Fibroblast of lung (primary cell): ENCODE data around the gene GCC2. TPM values are rescaled to one million over a fixed set of nuclear protein-coding genes. Genes with fewer than 3 reads are reported as not detected.

Experiments used
- DNase-seq, 2 donors: peaks; one replicate each; pipeline versions ENCODE4 v3.0.0 to v3.0.0-alpha.2; 2010; ENCODE audit warnings: low read depth in 2 of 2
- H2AFZ ChIP-seq: 2 replicates; pipeline ENCODE4 v1.5.1; 2012; ENCODE audit warnings: low read length, control low read depth, inconsistent platforms
- H3K27ac ChIP-seq: 2 replicates; pipeline ENCODE4 v1.5.1; 2011; ENCODE audit warnings: low read length, control low read depth; ENCODE audit not compliant: insufficient read depth
- H3K27me3 ChIP-seq: 2 replicates; pipeline ENCODE4 v1.5.1; 2011; ENCODE audit warnings: mild to moderate bottlenecking, low read length; ENCODE audit not compliant: control insufficient read depth, insufficient read depth
- H3K36me3 ChIP-seq: 2 replicates; pipeline ENCODE4 v1.5.1; 2011; ENCODE audit warnings: low read length; ENCODE audit not compliant: control insufficient read depth, insufficient read depth
- H3K4me1 ChIP-seq: 2 replicates; pipeline ENCODE4 v1.5.1; 2011; ENCODE audit warnings: low read length; ENCODE audit not compliant: control insufficient read depth, insufficient read depth; ENCODE audit errors: extremely low read depth
- H3K4me2 ChIP-seq: 2 replicates; pipeline ENCODE4 v1.5.1; 2011; ENCODE audit warnings: low read length, control low read depth; ENCODE audit not compliant: insufficient read depth; ENCODE audit errors: extremely low read depth
- H3K4me3 ChIP-seq, 4 experiments: fragments of 200-600 bp in 1 of 4; sonication (generic) in 1 of 4; replicated peaks in 1 of 4; 2 replicates each; pipeline ENCODE4 v1.5.1; 2011 to 2016; ENCODE audit warnings: low read length in 4 of 4, low read depth in 3 of 4, mild to moderate bottlenecking in 3 of 4, control low read depth in 2 of 4, inconsistent platforms in 1 of 4, mixed read lengths in 1 of 4; ENCODE audit not compliant: insufficient read depth in 1 of 4; ENCODE audit errors: control extremely low read depth in 1 of 4
- H3K79me2 ChIP-seq: 2 replicates; pipeline ENCODE4 v1.5.1; 2012; ENCODE audit warnings: mild to moderate bottlenecking, low read length, inconsistent platforms; ENCODE audit not compliant: control insufficient read depth, insufficient read depth
- H3K9ac ChIP-seq: 2 replicates; pipeline ENCODE4 v1.5.1; 2011; ENCODE audit warnings: mild to moderate bottlenecking, low read length, control low read depth; ENCODE audit not compliant: insufficient read depth
- H3K9me3 ChIP-seq: 2 replicates; pipeline ENCODE4 v1.5.1; 2012; ENCODE audit warnings: low read depth, low read length; ENCODE audit not compliant: control insufficient read depth, insufficient read depth
- H4K20me1 ChIP-seq: 2 replicates; pipeline ENCODE4 v1.5.1; 2011; ENCODE audit warnings: low read length; ENCODE audit not compliant: control insufficient read depth, insufficient read depth; ENCODE audit errors: extremely low read depth
- CTCF ChIP-seq, 2 donors: IDR thresholded peaks in 1 of 2; conservative IDR thresholded peaks in 1 of 2; 1 replicate in 1 of 2; 2 replicates in 1 of 2; pipeline ENCODE4 v1.5.1; 2011 to 2012; ENCODE audit warnings: low read length in 2 of 2, control low read depth in 1 of 2, inconsistent platforms in 1 of 2, low read depth in 1 of 2, mild to moderate bottlenecking in 1 of 2
- EZH2 ChIP-seq: IDR thresholded peaks from 2 replicates; pipeline ENCODE4 v1.5.1; 2012; ENCODE audit warnings: low read length, control low read depth, mild to moderate bottlenecking; ENCODE audit errors: missing control alignments
- polyA plus RNA-seq, 2 donors: library from polyadenylated mRNA; depleted of rRNA in 1 of 2; stranded (reverse) in 1 of 2; unstranded in 1 of 2; fragments of >200 nt; gene quantifications; 2 replicates each; pipeline ENCODE4 v1.2.1, GENCODE V29; 2011 to 2012; ENCODE audit warnings: missing spikeins in 1 of 2
- total RNA-seq: library from RNA; depleted of rRNA; stranded (reverse); fragments of >200 nt; gene quantifications from 2 replicates; pipeline ENCODE4 v1.2.1, GENCODE V29; 2014

GCC2 gene
- total and polyA plus RNA-seq, 2 donors (not counting 1 experiment from before 2014, with no cell fraction given) = 16.3 to 26.4 TPM

GRCh38 chr2:108409768-108410167, 39.2 kb upstream of the GCC2 start:
- peak; percentile 47 to 78 for DNase-seq
- Histone ChIP-seq H3K27ac (no peak overlapping the region), H3K9me3 (no peaks in the 10 kb centered on the region), H3K79me2 (no peaks in the 10 kb centered on the region), H3K9ac (no peak overlapping the region), H3K4me1 (peaks cover 2% of the 10 kb centered on the region), H3K36me3 (no peaks in the 10 kb centered on the region), H3K27me3 (no peaks in the 10 kb centered on the region), H4K20me1 (no peaks in the 10 kb centered on the region), H2AFZ (no peak overlapping the region), H3K4me2 (no peak overlapping the region), H3K4me3 (no peak overlapping the region)
- TF ChIP-seq EZH2 = no peak
- TF ChIP-seq CTCF (conservative IDR thresholded peaks at IDR 0.05 in 1 of 2, IDR thresholded peaks at IDR 0.05 in 1 of 2; ENCODE audit: low read depth in 1 of 2, low read length in 2 of 2) = no peak

- H2AFZ ChIP-seq = no peak overlapping the region
- no peaks in the 10 kb centered on the region for H3K9me3 ChIP-seq
- DNase-seq = peak; percentile 53 to 90
- H3K9ac ChIP-seq = no peak overlapping the region
- peaks cover 2% of the 10 kb centered on the region for H3K4me1 ChIP-seq
- no peak for TF ChIP-seq EZH2
- no peak for TF ChIP-seq CTCF (conservative IDR thresholded peaks at IDR 0.05 in 1 of 2, IDR thresholded peaks at IDR 0.05 in 1 of 2; ENCODE audit: low read depth in 1 of 2, low read length in 2 of 2)
- no peak overlapping the region for H3K27ac ChIP-seq
- no peaks in the 10 kb centered on the region for H3K27me3 ChIP-seq
- no peaks in the 10 kb centered on the region for H3K36me3 ChIP-seq
- no peak overlapping the region for H3K4me2 ChIP-seq
- no peak overlapping the region for H3K4me3 ChIP-seq
- H3K79me2 ChIP-seq = no peaks in the 10 kb centered on the region
- no peaks in the 10 kb centered on the region for H4K20me1 ChIP-seq
Observed at GRCh38 chr2:108412995-108413710, 35.9 kb upstream of the GCC2 start.

GRCh38 chr2:108413711-108414095, 35.3 kb upstream of the GCC2 start:
- no peak overlapping the region for H3K27ac ChIP-seq

More at GRCh38 chr2:108413711-108414095, 35.3 kb upstream of the GCC2 start:
- Histone ChIP-seq H3K9ac (no peak overlapping the region), H3K4me2 (no peak overlapping the region), H3K4me1 (peaks cover 2% of the 10 kb centered on the region), H3K9me3 (no peaks in the 10 kb centered on the region), H2AFZ (no peak overlapping the region), H3K27me3 (no peaks in the 10 kb centered on the region), H3K79me2 (no peaks in the 10 kb centered on the region), H4K20me1 (no peaks in the 10 kb centered on the region), H3K4me3 (no peak overlapping the region), H3K36me3 (no peaks in the 10 kb centered on the region)
- DNase-seq = no peak
- TF ChIP-seq EZH2 = no peak
